Fibroblast of lung (primary cell): Measurements from ENCODE around the gene EPSTI1. TPM values are rescaled to one million over a fixed set of nuclear protein-coding genes. Genes with fewer than 3 reads are reported as not detected.

Source experiments
- DNase-seq, 2 donors: peaks; one replicate each; pipeline versions ENCODE4 v3.0.0 to v3.0.0-alpha.2; 2010; ENCODE audit warnings: low read depth in 2 of 2
- H2AFZ ChIP-seq: 2 replicates; pipeline ENCODE4 v1.5.1; 2012; ENCODE audit warnings: low read length, control low read depth, inconsistent platforms
- H3K27ac ChIP-seq: 2 replicates; pipeline ENCODE4 v1.5.1; 2011; ENCODE audit warnings: low read length, control low read depth; ENCODE audit not compliant: insufficient read depth
- H3K27me3 ChIP-seq: 2 replicates; pipeline ENCODE4 v1.5.1; 2011; ENCODE audit warnings: mild to moderate bottlenecking, low read length; ENCODE audit not compliant: control insufficient read depth, insufficient read depth
- H3K36me3 ChIP-seq: 2 replicates; pipeline ENCODE4 v1.5.1; 2011; ENCODE audit warnings: low read length; ENCODE audit not compliant: control insufficient read depth, insufficient read depth
- H3K4me1 ChIP-seq: 2 replicates; pipeline ENCODE4 v1.5.1; 2011; ENCODE audit warnings: low read length; ENCODE audit not compliant: control insufficient read depth, insufficient read depth; ENCODE audit errors: extremely low read depth
- H3K4me2 ChIP-seq: 2 replicates; pipeline ENCODE4 v1.5.1; 2011; ENCODE audit warnings: low read length, control low read depth; ENCODE audit not compliant: insufficient read depth; ENCODE audit errors: extremely low read depth
- H3K4me3 ChIP-seq, 4 experiments: fragments of 200-600 bp in 1 of 4; sonication (generic) in 1 of 4; replicated peaks in 1 of 4; 2 replicates each; pipeline ENCODE4 v1.5.1; 2011 to 2016; ENCODE audit warnings: low read length in 4 of 4, low read depth in 3 of 4, mild to moderate bottlenecking in 3 of 4, control low read depth in 2 of 4, inconsistent platforms in 1 of 4, mixed read lengths in 1 of 4; ENCODE audit not compliant: insufficient read depth in 1 of 4; ENCODE audit errors: control extremely low read depth in 1 of 4
- H3K79me2 ChIP-seq: 2 replicates; pipeline ENCODE4 v1.5.1; 2012; ENCODE audit warnings: mild to moderate bottlenecking, low read length, inconsistent platforms; ENCODE audit not compliant: control insufficient read depth, insufficient read depth
- H3K9ac ChIP-seq: 2 replicates; pipeline ENCODE4 v1.5.1; 2011; ENCODE audit warnings: mild to moderate bottlenecking, low read length, control low read depth; ENCODE audit not compliant: insufficient read depth
- H3K9me3 ChIP-seq: 2 replicates; pipeline ENCODE4 v1.5.1; 2012; ENCODE audit warnings: low read depth, low read length; ENCODE audit not compliant: control insufficient read depth, insufficient read depth
- H4K20me1 ChIP-seq: 2 replicates; pipeline ENCODE4 v1.5.1; 2011; ENCODE audit warnings: low read length; ENCODE audit not compliant: control insufficient read depth, insufficient read depth; ENCODE audit errors: extremely low read depth
- CTCF ChIP-seq, 2 donors: IDR thresholded peaks in 1 of 2; conservative IDR thresholded peaks in 1 of 2; 1 replicate in 1 of 2; 2 replicates in 1 of 2; pipeline ENCODE4 v1.5.1; 2011 to 2012; ENCODE audit warnings: low read length in 2 of 2, control low read depth in 1 of 2, inconsistent platforms in 1 of 2, low read depth in 1 of 2, mild to moderate bottlenecking in 1 of 2
- EZH2 ChIP-seq: IDR thresholded peaks from 2 replicates; pipeline ENCODE4 v1.5.1; 2012; ENCODE audit warnings: low read length, control low read depth, mild to moderate bottlenecking; ENCODE audit errors: missing control alignments
- polyA plus RNA-seq, 2 donors: library from polyadenylated mRNA; depleted of rRNA in 1 of 2; stranded (reverse) in 1 of 2; unstranded in 1 of 2; fragments of >200 nt; gene quantifications; 2 replicates each; pipeline ENCODE4 v1.2.1, GENCODE V29; 2011 to 2012; ENCODE audit warnings: missing spikeins in 1 of 2
- total RNA-seq: library from RNA; depleted of rRNA; stranded (reverse); fragments of >200 nt; gene quantifications from 2 replicates; pipeline ENCODE4 v1.2.1, GENCODE V29; 2014

The EPSTI1 gene
- total and polyA plus RNA-seq, 2 donors (not counting 1 experiment from before 2014, with no cell fraction given), result 5.6 to 10.9 TPM

DNA sequence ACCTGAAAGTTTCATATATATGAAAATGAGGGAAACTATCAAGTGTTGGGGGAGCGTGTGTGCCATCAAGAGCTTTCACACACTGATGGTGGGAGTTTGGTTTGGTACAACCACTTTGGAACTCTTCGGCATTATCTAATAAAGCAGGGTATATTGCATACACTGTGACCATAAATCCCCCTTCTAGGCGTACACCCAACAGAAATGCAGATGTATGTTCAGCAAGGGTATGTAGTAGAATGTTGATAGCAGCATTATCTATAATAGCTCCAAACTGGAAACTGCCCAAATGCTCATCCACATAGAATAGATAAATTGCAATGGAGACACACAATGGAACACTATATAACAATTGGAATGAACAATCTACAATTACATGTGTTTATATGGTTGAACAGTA, 139.9 kb downstream of the EPSTI1 start:
- Histone ChIP-seq H2AFZ (no peak overlapping the region), H3K4me2 (no peak overlapping the region), H3K27ac (no peak overlapping the region), H3K79me2 (no peaks in the 10 kb centered on the region), H3K27me3 (no peaks in the 10 kb centered on the region), H3K4me3 (no peak overlapping the region), H3K36me3 (no peaks in the 10 kb centered on the region), H3K9me3 (no peaks in the 10 kb centered on the region), H3K9ac (no peak overlapping the region), H4K20me1 (no peaks in the 10 kb centered on the region), H3K4me1 (no peaks in the 10 kb centered on the region)
- no peak for TF ChIP-seq EZH2
- no peak for TF ChIP-seq CTCF (conservative IDR thresholded peaks at IDR 0.05 in 1 of 2, IDR thresholded peaks at IDR 0.05 in 1 of 2; ENCODE audit: low read depth in 1 of 2, low read length in 2 of 2)
- DNase-seq, result no peak

- no peak for DNase-seq
- no peak overlapping the region for H3K4me3 ChIP-seq
- H4K20me1 ChIP-seq, result no peaks in the 10 kb centered on the region
- no peak overlapping the region for H3K27ac ChIP-seq
- H3K27me3 ChIP-seq, result no peaks in the 10 kb centered on the region
- TF ChIP-seq EZH2 (no peak), CTCF (conservative IDR thresholded peaks at IDR 0.05 in 1 of 2, IDR thresholded peaks at IDR 0.05 in 1 of 2; ENCODE audit: low read depth in 1 of 2, low read length in 2 of 2) (no peak)
- H3K9me3 ChIP-seq, result no peaks in the 10 kb centered on the region
- no peaks in the 10 kb centered on the region for H3K79me2 ChIP-seq
- H3K9ac ChIP-seq, result no peak overlapping the region
- H3K4me2 ChIP-seq, result no peak overlapping the region
- no peaks in the 10 kb centered on the region for H3K36me3 ChIP-seq
- H2AFZ ChIP-seq, result no peak overlapping the region
- no peaks in the 10 kb centered on the region for H3K4me1 ChIP-seq
Observed at GRCh38 chr13:42849200-42849599, 142.8 kb downstream of the EPSTI1 start.

GRCh38 chr13:42847891-42848663, 144.0 kb downstream of the EPSTI1 start:
- Histone ChIP-seq H3K36me3 (no peaks in the 10 kb centered on the region), H3K4me3 (no peak overlapping the region), H3K9ac (no peak overlapping the region), H3K4me1 (no peaks in the 10 kb centered on the region), H3K9me3 (no peaks in the 10 kb centered on the region), H3K4me2 (no peak overlapping the region), H3K27me3 (no peaks in the 10 kb centered on the region), H3K27ac (no peak overlapping the region), H3K79me2 (no peaks in the 10 kb centered on the region), H2AFZ (no peak overlapping the region), H4K20me1 (no peaks in the 10 kb centered on the region)
- no peak for TF ChIP-seq CTCF (conservative IDR thresholded peaks at IDR 0.05 in 1 of 2, IDR thresholded peaks at IDR 0.05 in 1 of 2; ENCODE audit: low read depth in 1 of 2, low read length in 2 of 2)
- no peak for TF ChIP-seq EZH2
- no peak for DNase-seq
